ENCODE measurements around the gene CDC42.
"Not testable (repeated sequence)": the region's sequence is repeated elsewhere in the genome, so short reads cannot be mapped to it uniquely, and the experiment has no call there.

The CDC42 gene

DNA sequence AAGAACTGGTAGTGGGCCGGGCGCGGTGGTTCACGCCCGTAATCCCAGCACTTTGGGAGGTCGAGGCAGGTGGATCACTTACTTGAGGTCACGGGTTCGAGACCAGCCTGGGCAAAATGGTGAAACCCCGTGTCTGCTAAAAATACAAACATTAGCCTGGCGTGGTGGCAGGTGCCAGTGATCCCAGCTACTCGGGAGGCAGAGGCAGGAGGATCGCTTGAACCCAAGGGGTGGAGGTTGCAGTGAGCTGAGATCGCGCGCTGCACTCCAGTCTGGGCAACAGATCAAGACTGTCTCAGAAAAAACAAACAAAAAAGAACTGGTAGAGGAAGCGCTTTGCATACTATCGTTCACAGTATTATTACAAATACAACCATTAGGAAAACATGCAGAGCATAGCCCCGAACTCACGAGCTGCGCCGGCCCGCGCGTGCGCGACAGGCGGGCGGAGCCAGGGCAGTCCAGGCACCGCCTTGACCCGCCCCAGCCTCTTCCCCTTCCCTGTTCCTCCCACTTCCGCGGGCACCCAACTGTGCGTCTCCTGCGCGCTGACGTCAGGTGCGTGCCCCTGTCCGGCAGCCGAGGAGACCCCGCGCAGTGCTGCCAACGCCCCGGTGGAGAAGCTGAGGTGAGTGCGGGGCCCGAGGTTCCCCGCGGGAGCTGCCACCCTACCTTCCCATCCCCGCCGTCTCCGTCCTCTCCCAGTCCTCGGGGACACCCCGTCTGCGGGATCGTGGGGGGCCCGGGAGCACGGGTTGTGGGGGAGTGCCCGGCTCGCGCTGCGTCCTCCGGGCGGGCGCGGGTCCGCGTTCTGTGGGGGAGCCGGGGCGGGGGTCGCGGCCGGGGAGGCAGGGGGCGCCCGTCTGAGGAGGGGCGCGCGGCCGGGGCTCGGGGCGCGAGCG lies at the start of gene CDC42:
Gene CDC42 (plus strand): TSS at position 595 of the 902 bp plus-strand sequence. CDS start 25,770 bp downstream, outside the sequence.
- Histone ChIP-seq H3K79me2 (ENCODE audit: insufficient read depth, low read length) (peaks cover 51% of the 10 kb centered on the region), H3F3A (ENCODE audit: low read depth) (no peaks in the 10 kb centered on the region), H3K4me3 (ENCODE audit: low read length, poor library complexity, severe bottlenecking) (peak within 1 kb of the TSS; percentile 76), H2AFZ (ENCODE audit: low read length) (peak within 1 kb of the TSS; percentile 84), H3K27me3 (ENCODE audit: insufficient read depth, low read length, poor library complexity, severe bottlenecking) (no peaks in the 10 kb centered on the region), H4K20me1 (ENCODE audit: insufficient read depth, low read length, poor library complexity, severe bottlenecking) (peaks cover 39% of the 10 kb centered on the region), H3K4me2 (ENCODE audit: low read depth, low read length, poor library complexity, severe bottlenecking) (peak within 1 kb of the TSS; percentile 83), H3K9ac (ENCODE audit: low read depth, low read length, poor library complexity, severe bottlenecking) (peak within 1 kb of the TSS; percentile 77), H3K9me3 (ENCODE audit: insufficient read depth, low read depth, low read length) (no peaks in the 10 kb centered on the region), H3K36me3 (ENCODE audit: insufficient read depth, low read length) (no peaks in the 10 kb centered on the region; the same call in 1 of the 2 replicates), H3K4me1 (ENCODE audit: insufficient read depth, low read length, poor library complexity, severe bottlenecking) (peaks cover 31% of the 10 kb centered on the region), H3K9me2 (replicated peaks; ENCODE audit: low read depth, low read length) (no peaks in the 10 kb centered on the region)
- TF ChIP-seq EZH2phosphoT487 (IDR thresholded peaks at IDR 0.05; ENCODE audit: borderline replicate concordance): no peak
- TF ChIP-seq, protein P1, sequence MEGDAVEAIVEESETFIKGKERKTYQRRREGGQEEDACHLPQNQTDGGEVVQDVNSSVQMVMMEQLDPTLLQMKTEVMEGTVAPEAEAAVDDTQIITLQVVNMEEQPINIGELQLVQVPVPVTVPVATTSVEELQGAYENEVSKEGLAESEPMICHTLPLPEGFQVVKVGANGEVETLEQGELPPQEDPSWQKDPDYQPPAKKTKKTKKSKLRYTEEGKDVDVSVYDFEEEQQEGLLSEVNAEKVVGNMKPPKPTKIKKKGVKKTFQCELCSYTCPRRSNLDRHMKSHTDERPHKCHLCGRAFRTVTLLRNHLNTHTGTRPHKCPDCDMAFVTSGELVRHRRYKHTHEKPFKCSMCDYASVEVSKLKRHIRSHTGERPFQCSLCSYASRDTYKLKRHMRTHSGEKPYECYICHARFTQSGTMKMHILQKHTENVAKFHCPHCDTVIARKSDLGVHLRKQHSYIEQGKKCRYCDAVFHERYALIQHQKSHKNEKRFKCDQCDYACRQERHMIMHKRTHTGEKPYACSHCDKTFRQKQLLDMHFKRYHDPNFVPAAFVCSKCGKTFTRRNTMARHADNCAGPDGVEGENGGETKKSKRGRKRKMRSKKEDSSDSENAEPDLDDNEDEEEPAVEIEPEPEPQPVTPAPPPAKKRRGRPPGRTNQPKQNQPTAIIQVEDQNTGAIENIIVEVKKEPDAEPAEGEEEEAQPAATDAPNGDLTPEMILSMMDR (conservative IDR thresholded peaks at IDR 0.05; ENCODE audit: low read length): no peak

DNA sequence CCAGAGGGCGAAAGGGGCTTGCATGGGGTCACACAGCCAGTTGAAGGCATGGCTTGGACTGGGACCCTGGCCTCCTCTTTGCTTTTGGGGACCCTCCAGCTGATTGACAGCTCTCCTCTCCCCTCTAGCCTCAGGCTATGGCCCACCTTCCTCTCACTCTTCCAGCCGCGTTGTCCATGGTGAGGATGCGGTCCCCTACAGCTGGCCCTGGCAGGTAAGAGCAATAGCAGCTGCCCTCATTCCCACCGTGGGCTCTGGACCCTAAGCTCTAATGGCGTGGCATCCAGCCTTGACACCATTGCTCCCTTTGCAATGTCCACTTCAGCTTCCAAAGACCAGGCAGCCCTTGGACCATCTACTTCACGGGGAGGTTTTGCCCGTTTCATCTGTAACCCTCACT lies 49.6 kb upstream of the CDC42 start:
- not testable (repeated sequence) for H3K79me2 ChIP-seq (ENCODE audit: insufficient read depth, low read length); H3K4me1 ChIP-seq (ENCODE audit: insufficient read depth, low read length, poor library complexity, severe bottlenecking); H3K4me3 ChIP-seq (ENCODE audit: low read length, poor library complexity, severe bottlenecking); H2AFZ ChIP-seq (ENCODE audit: low read length); H3F3A ChIP-seq (ENCODE audit: low read depth); H3K36me3 ChIP-seq (ENCODE audit: insufficient read depth, low read length); H3K27me3 ChIP-seq (ENCODE audit: insufficient read depth, low read length, poor library complexity, severe bottlenecking); H3K9me2 ChIP-seq (replicated peaks; ENCODE audit: low read depth, low read length); H4K20me1 ChIP-seq (ENCODE audit: insufficient read depth, low read length, poor library complexity, severe bottlenecking); H3K9me3 ChIP-seq (ENCODE audit: insufficient read depth, low read depth, low read length); H3K9ac ChIP-seq (ENCODE audit: low read depth, low read length, poor library complexity, severe bottlenecking); H3K4me2 ChIP-seq (ENCODE audit: low read depth, low read length, poor library complexity, severe bottlenecking)

DNA sequence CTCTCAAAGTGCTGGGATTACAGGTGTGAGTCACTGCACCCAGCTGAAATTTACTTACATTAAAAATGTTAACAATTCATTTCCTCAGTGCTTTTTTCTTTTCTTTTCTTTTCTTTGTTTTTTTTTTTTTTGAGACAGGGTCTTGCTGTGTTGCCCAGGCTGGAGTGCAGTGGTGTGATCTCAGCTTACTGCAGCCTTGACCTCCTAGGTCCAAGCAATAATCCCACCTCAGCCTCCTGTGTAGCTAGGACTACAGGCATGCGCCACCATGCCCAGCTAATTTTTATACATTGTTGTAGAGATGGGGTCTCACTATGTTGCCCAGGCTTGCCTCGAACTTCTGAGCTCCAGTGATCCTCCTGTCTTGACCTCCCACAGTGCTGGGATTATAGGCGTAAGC lies 48.5 kb upstream of the CDC42 start:
- H3F3A ChIP-seq (ENCODE audit: low read depth); H3K9me3 ChIP-seq (ENCODE audit: insufficient read depth, low read depth, low read length): not testable (repeated sequence)

DNA sequence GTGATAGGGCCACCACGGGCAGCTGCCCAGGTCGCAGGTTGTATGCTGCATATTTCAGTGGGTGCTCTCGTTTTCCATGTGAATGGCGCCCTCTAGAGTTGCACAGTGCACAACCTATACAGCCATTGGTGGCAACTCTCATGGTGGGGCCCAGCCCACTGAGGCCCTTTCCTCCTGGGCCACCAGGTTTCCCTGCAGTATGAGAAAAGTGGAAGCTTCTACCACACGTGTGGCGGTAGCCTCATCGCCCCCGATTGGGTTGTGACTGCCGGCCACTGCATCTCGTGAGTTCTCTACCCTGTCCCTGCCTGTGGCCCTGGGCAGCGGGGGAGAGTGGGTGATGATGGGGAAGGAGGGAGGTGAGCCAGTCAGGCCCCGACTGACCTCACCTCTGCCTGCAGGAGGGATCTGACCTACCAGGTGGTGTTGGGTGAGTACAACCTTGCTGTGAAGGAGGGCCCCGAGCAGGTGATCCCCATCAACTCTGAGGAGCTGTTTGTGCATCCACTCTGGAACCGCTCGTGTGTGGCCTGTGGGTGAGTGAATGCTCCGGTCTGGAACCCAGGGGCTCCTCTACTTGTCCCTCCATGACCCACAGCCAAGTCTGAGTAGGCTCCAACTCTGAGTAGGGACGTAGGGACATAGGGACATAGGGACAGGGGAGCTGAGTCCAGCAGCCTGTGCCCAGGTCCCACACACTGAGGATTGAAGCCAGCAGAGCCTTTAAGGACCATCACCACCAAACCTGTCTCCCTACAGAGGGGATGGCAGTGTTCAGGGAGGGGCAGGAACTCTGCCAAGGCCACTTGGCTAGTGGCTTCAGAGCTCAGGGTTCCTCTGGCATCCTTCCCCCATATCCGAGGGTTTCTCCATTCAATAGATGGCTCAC lies 47.0 kb upstream of the CDC42 start:
- H4K20me1 ChIP-seq (ENCODE audit: insufficient read depth, low read length, poor library complexity, severe bottlenecking); H3K4me1 ChIP-seq (ENCODE audit: insufficient read depth, low read length, poor library complexity, severe bottlenecking); H2AFZ ChIP-seq (ENCODE audit: low read length); H3K4me2 ChIP-seq (ENCODE audit: low read depth, low read length, poor library complexity, severe bottlenecking); H3K27me3 ChIP-seq (ENCODE audit: insufficient read depth, low read length, poor library complexity, severe bottlenecking); H3F3A ChIP-seq (ENCODE audit: low read depth); H3K9ac ChIP-seq (ENCODE audit: low read depth, low read length, poor library complexity, severe bottlenecking); H3K9me2 ChIP-seq (replicated peaks; ENCODE audit: low read depth, low read length); H3K79me2 ChIP-seq (ENCODE audit: insufficient read depth, low read length); H3K36me3 ChIP-seq (ENCODE audit: insufficient read depth, low read length); H3K9me3 ChIP-seq (ENCODE audit: insufficient read depth, low read depth, low read length); H3K4me3 ChIP-seq (ENCODE audit: low read length, poor library complexity, severe bottlenecking): not testable (repeated sequence)
- TF ChIP-seq, protein P1 (conservative IDR thresholded peaks at IDR 0.05; ENCODE audit: low read length): peak; percentile 49

More for the DNA sequence above, 48.5 kb upstream of the CDC42 start:
- H3K36me3 ChIP-seq (ENCODE audit: insufficient read depth, low read length); H3K9ac ChIP-seq (ENCODE audit: low read depth, low read length, poor library complexity, severe bottlenecking); H3K27me3 ChIP-seq (ENCODE audit: insufficient read depth, low read length, poor library complexity, severe bottlenecking); H3K4me1 ChIP-seq (ENCODE audit: insufficient read depth, low read length, poor library complexity, severe bottlenecking); H2AFZ ChIP-seq (ENCODE audit: low read length); H3K9me2 ChIP-seq (replicated peaks; ENCODE audit: low read depth, low read length); H3K79me2 ChIP-seq (ENCODE audit: insufficient read depth, low read length); H3K4me3 ChIP-seq (ENCODE audit: low read length, poor library complexity, severe bottlenecking); H3K4me2 ChIP-seq (ENCODE audit: low read depth, low read length, poor library complexity, severe bottlenecking); H4K20me1 ChIP-seq (ENCODE audit: insufficient read depth, low read length, poor library complexity, severe bottlenecking): not testable (repeated sequence)

DNA sequence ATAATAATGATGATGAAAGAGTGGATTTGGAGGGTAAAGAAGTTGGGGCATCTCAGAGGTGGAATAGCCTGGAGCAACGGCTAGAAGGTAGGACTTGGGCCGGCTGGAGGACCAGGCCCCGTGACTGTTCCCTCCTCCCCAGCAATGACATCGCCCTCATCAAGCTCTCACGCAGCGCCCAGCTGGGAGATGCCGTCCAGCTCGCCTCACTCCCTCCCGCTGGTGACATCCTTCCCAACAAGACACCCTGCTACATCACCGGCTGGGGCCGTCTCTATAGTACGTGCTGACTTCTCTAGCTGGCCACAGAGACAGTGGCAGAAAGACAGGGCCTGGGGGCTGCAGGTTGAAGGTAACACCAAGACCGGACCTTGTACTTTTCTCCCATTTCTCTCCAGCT lies 45.8 kb upstream of the CDC42 start:
- not testable (repeated sequence) for H3K4me1 ChIP-seq (ENCODE audit: insufficient read depth, low read length, poor library complexity, severe bottlenecking); H3K4me3 ChIP-seq (ENCODE audit: low read length, poor library complexity, severe bottlenecking); H3K27me3 ChIP-seq (ENCODE audit: insufficient read depth, low read length, poor library complexity, severe bottlenecking); H3K36me3 ChIP-seq (ENCODE audit: insufficient read depth, low read length); H4K20me1 ChIP-seq (ENCODE audit: insufficient read depth, low read length, poor library complexity, severe bottlenecking); H3K9me3 ChIP-seq (ENCODE audit: insufficient read depth, low read depth, low read length); H3F3A ChIP-seq (ENCODE audit: low read depth); H3K9ac ChIP-seq (ENCODE audit: low read depth, low read length, poor library complexity, severe bottlenecking); H3K79me2 ChIP-seq (ENCODE audit: insufficient read depth, low read length); H3K4me2 ChIP-seq (ENCODE audit: low read depth, low read length, poor library complexity, severe bottlenecking); H3K9me2 ChIP-seq (replicated peaks; ENCODE audit: low read depth, low read length); H2AFZ ChIP-seq (ENCODE audit: low read length)
